Left ventricle myocardium inferior (tissue), 1 donor: ENCODE data around the gene STARD10. TPM values are rescaled to one million over a fixed set of nuclear protein-coding genes. Genes with fewer than 3 reads are reported as not detected.

ENCODE experiments used
- DNase-seq: peaks from one replicate; pipeline ENCODE4 v3.0.0-alpha.2; 2020
- H3K27ac ChIP-seq: fragments of 200-600 bp; replicated peaks from 2 replicates; pipeline ENCODE4 v1.8.0; 2021
- H3K27me3 ChIP-seq: fragments of 200-600 bp; 2 replicates; pipeline ENCODE4 v1.8.0; 2021; ENCODE audit warnings: low read depth
- H3K36me3 ChIP-seq: fragments of 200-600 bp; 2 replicates; pipeline ENCODE4 v1.8.0; 2021
- H3K4me1 ChIP-seq: fragments of 200-600 bp; 2 replicates; pipeline ENCODE4 v1.8.0; 2021
- H3K4me3 ChIP-seq: fragments of 200-600 bp; 2 replicates; pipeline ENCODE4 v1.8.0; 2021; ENCODE audit warnings: mild to moderate bottlenecking, moderate library complexity
- H3K9me3 ChIP-seq: fragments of 200-600 bp; replicated peaks from 2 replicates; pipeline ENCODE4 v1.8.0; 2021
- CTCF ChIP-seq: fragments of 200-600 bp; IDR thresholded peaks from 2 replicates; pipeline ENCODE4 v1.8.0; 2021; ENCODE audit warnings: antibody characterized with exemption, mild to moderate bottlenecking, borderline replicate concordance
- intact Hi-C: fragments of 100-400 bp; cut with micrococcal nuclease; formaldehyde crosslinking; loops from one replicate; pipeline ENCODE4 v1.11.0; 2022
- total RNA-seq: library from RNA; stranded (reverse); fragmentation: NEBNext Ultra II Directional; extraction: Animal tissue kit (Norgen Biotek cat#: 25700); gene quantifications from one replicate; pipeline ENCODE4 v1.2.1, GENCODE V29; 2021
- donor health status: DM: no; HTN: yes; CAD: no; lungs with severe emphysema.

STARD10 gene
- total RNA-seq, 1 donor from 2014 or later, result 93.6 TPM

- H3K27ac ChIP-seq, result no peak overlapping the region
- intact Hi-C loops, result no loop called here
- peaks cover 34% of the 10 kb centered on the region for H3K36me3 ChIP-seq
- DNase-seq, result no peak
- H3K4me3 ChIP-seq, result no peak overlapping the region
- H3K9me3 ChIP-seq, result no peaks in the 10 kb centered on the region
- TF ChIP-seq CTCF, result no peak
- peaks cover 35% of the 10 kb centered on the region for H3K4me1 ChIP-seq
- H3K27me3 ChIP-seq, result no peaks in the 10 kb centered on the region
Measured at GRCh38 chr11:72820439-72821139, 26.7 kb upstream of the STARD10 start.

- DNase-seq, result no peak
- no peak overlapping the region for H3K4me3 ChIP-seq
- H3K4me1 ChIP-seq, result peaks cover 49% of the 10 kb centered on the region
- H3K27me3 ChIP-seq, result no peaks in the 10 kb centered on the region
- no peak for TF ChIP-seq CTCF
- no peak overlapping the region for H3K27ac ChIP-seq
- no peaks in the 10 kb centered on the region for H3K9me3 ChIP-seq
- H3K36me3 ChIP-seq, result peaks cover 34% of the 10 kb centered on the region
- intact Hi-C loops, result no loop called here
Measured at GRCh38 chr11:72818971-72819370, 25.1 kb upstream of the STARD10 start.

GRCh38 chr11:72817966-72818365 lies 24.1 kb upstream of the STARD10 start:
- no peaks in the 10 kb centered on the region for H3K27me3 ChIP-seq
- no peak overlapping the region for H3K27ac ChIP-seq
- TF ChIP-seq CTCF, result no peak
- intact Hi-C loops, result no loop called here
- peaks cover 58% of the 10 kb centered on the region for H3K4me1 ChIP-seq
- no peaks in the 10 kb centered on the region for H3K9me3 ChIP-seq
- no peak overlapping the region for H3K4me3 ChIP-seq
- DNase-seq, result no peak
- H3K36me3 ChIP-seq, result peaks cover 34% of the 10 kb centered on the region

GRCh38 chr11:72816404-72816990 lies 22.6 kb upstream of the STARD10 start:
- intact Hi-C loops, result no loop called here
- peaks cover 34% of the 10 kb centered on the region for H3K36me3 ChIP-seq
- H3K27me3 ChIP-seq, result no peaks in the 10 kb centered on the region
- H3K9me3 ChIP-seq, result no peaks in the 10 kb centered on the region
- DNase-seq, result no peak
- peaks cover 59% of the 10 kb centered on the region for H3K4me1 ChIP-seq
- H3K27ac ChIP-seq, result peak overlapping the region; percentile 95
- no peak for TF ChIP-seq CTCF
- H3K4me3 ChIP-seq, result peak overlapping the region; percentile 88

DNA sequence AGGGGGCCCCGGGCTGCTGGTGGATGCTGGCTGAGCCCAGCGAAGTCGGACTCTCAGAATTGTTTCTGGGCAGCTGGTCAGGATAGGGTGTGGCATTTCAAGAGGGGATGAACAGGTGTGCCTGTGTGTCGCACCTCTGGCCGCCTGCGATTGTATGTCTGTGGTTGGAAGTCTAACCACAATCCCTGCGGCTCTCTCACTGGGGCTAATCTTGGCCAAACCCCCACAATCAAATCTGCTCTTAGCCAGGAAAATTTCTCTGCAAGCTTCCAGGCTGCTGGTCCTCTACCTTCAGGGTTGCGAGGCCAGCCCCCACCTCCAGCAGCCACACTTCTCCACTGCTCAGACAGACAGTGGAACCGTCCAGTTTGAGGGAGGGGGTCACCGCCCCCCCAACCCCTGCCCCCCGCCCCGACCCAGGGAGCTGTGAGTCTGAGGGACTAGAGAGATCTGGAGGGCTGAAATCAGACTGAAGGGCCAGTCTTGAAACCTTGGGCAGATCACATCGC lies 21.3 kb upstream of the STARD10 start:
- no peak for DNase-seq
- Histone ChIP-seq H3K4me1 (peaks cover 48% of the 10 kb centered on the region), H3K9me3 (no peaks in the 10 kb centered on the region), H3K27ac (peak overlapping the region; percentile 95), H3K36me3 (peaks cover 29% of the 10 kb centered on the region), H3K27me3 (no peaks in the 10 kb centered on the region), H3K4me3 (peak overlapping the region; percentile 88)
- TF ChIP-seq CTCF, result no peak
- intact Hi-C loops, result no loop called here
